HS-27A (cell line): ENCODE measurements around the gene FFAR1.
"Not testable (repeated sequence)": the region's sequence is repeated elsewhere in the genome, so short reads cannot be mapped to it uniquely, and the experiment has no call there.

Source experiments
- DNase-seq: peaks from one replicate; pipeline ENCODE4 v3.0.0-alpha.2; 2012; ENCODE audit warnings: low read depth, missing footprints

Gene FFAR1

GRCh38 chr19:35342430-35342829 is 5.3 kb upstream of the FFAR1 start:
- no peak for DNase-seq

- no peak for DNase-seq
These were observed 3.1 kb upstream of the FFAR1 start for GRCh38 chr19:35344511-35345031.

- DNase-seq = no peak
These were observed 2.0 kb upstream of the FFAR1 start for GRCh38 chr19:35345671-35346111.

- no peak for DNase-seq
These were observed 1.3 kb upstream of the FFAR1 start for GRCh38 chr19:35346193-35347052.

GRCh38 chr19:35347930-35348298 is 212 bp downstream of the FFAR1 start:
- DNase-seq = no peak

- DNase-seq = no peak
These were observed 1.4 kb downstream of the FFAR1 start for GRCh38 chr19:35348911-35349611.

GRCh38 chr19:35349614-35350521 is 2.2 kb downstream of the FFAR1 start:
- no peak for DNase-seq

- no peak for DNase-seq
These were observed 2.9 kb downstream of the FFAR1 start for GRCh38 chr19:35350591-35350990.

GRCh38 chr19:35351411-35352176 is 3.9 kb downstream of the FFAR1 start:
- DNase-seq = no peak

GRCh38 chr19:35352177-35352447 is 4.4 kb downstream of the FFAR1 start:
- DNase-seq = no peak

- DNase-seq = peak; percentile 66
These were observed 5.0 kb downstream of the FFAR1 start for GRCh38 chr19:35352448-35353304.

- DNase-seq = no peak
These were observed 5.9 kb downstream of the FFAR1 start for GRCh38 chr19:35353635-35354034.

GRCh38 chr19:35354898-35355297 is 7.2 kb downstream of the FFAR1 start:
- DNase-seq = no peak

- DNase-seq = no peak
These were observed 8.2 kb downstream of the FFAR1 start for GRCh38 chr19:35355791-35356460.

- DNase-seq = no peak
These were observed 10.3 kb downstream of the FFAR1 start, which contains the start of gene FFAR3 for GRCh38 chr19:35357867-35358573. Gene FFAR3, plus strand, starts transcription at chr19:35358460. Its CDS starts 431 bp downstream, at chr19:35358891.

GRCh38 chr19:35358834-35359233 is 11.1 kb downstream of the FFAR1 start:
- DNase-seq = not testable (repeated sequence)

- not testable (repeated sequence) for DNase-seq
These were observed 11.7 kb downstream of the FFAR1 start for GRCh38 chr19:35359395-35359794.

- DNase-seq = not testable (repeated sequence)
These were observed 12.4 kb downstream of the FFAR1 start for GRCh38 chr19:35360081-35360480.

GRCh38 chr19:35360880-35361420 is 13.2 kb downstream of the FFAR1 start:
- no peak for DNase-seq
